Astrocyte of the spinal cord (primary cell): Measurements from ENCODE around the gene JPH3.

Source experiments
- DNase-seq: peaks from one replicate; pipeline ENCODE4 v3.0.0; 2011; ENCODE audit warnings: low read depth, low spot score
- H3K4me3 ChIP-seq: 2 replicates; pipeline ENCODE4 v1.5.1; 2011; ENCODE audit warnings: low read depth, mild to moderate bottlenecking, low read length, moderate library complexity
- in situ Hi-C: cut with HindIII; loops from 2 replicates; pipeline ENCODE4 v1.10.0; 2017; ENCODE audit warnings: low sequenced_read_pairs
- TF ChIP-seq, protein P1 (sequence below): IDR thresholded peaks from 2 replicates; pipeline ENCODE4 v1.5.1; 2012; ENCODE audit warnings: low read depth, mild to moderate bottlenecking, low read length, inconsistent platforms

The JPH3 gene

DNA sequence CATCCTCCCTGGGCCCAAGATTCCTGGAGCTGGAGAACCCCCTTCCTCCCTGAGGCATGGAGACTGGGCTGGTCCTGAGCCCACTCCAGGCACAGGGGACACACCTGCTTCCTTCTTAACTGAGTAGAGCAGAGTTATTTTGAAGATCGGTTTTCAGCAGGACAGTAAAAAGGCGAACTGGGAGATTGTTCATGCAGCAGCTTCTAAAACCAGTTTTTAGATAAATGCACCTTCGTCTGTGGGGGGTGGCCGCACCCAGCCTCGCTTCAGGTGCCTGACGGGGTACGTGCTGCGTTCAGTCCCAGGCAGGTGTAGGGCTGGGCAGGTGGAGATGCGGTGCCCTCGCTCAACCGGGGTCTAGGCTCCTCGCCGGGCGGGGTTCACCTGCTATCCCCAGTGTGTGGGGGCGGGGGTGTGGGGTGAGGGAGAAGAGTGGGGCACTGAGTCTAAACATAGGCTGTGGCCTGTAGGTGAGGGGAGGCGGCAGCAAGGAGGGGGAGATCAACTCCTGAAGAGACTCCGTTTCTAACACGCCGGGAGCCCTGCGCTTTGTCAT, 69.5 kb downstream of the JPH3 start:
- in situ Hi-C loops, result no loop called here
- no peak overlapping the region for H3K4me3 ChIP-seq
- TF ChIP-seq, protein P1, sequence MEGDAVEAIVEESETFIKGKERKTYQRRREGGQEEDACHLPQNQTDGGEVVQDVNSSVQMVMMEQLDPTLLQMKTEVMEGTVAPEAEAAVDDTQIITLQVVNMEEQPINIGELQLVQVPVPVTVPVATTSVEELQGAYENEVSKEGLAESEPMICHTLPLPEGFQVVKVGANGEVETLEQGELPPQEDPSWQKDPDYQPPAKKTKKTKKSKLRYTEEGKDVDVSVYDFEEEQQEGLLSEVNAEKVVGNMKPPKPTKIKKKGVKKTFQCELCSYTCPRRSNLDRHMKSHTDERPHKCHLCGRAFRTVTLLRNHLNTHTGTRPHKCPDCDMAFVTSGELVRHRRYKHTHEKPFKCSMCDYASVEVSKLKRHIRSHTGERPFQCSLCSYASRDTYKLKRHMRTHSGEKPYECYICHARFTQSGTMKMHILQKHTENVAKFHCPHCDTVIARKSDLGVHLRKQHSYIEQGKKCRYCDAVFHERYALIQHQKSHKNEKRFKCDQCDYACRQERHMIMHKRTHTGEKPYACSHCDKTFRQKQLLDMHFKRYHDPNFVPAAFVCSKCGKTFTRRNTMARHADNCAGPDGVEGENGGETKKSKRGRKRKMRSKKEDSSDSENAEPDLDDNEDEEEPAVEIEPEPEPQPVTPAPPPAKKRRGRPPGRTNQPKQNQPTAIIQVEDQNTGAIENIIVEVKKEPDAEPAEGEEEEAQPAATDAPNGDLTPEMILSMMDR, result no peak
- DNase-seq, result no peak

DNA sequence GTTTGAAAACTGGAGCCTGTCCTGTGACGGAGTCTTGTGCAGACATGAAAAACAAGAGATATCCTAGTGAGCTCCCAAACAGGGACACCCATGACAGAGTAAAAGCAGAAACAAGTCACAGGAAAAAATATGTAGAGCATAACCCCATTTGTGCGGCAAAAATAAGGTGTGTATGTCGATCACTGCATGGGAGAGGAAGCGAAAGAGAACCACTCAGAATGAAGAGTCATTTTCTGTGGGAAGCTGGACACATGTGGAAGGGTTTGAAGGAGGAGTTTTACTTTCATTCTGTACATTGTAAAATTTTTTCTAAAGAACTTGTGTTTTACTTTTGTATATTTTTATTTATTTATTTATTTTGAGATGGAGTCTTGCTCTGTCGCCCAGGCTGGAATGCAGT, 72.1 kb downstream of the JPH3 start:
- in situ Hi-C loops, result no loop called here
- no peak overlapping the region for H3K4me3 ChIP-seq
- TF ChIP-seq, protein P1, result no peak
- DNase-seq, result no peak

DNA sequence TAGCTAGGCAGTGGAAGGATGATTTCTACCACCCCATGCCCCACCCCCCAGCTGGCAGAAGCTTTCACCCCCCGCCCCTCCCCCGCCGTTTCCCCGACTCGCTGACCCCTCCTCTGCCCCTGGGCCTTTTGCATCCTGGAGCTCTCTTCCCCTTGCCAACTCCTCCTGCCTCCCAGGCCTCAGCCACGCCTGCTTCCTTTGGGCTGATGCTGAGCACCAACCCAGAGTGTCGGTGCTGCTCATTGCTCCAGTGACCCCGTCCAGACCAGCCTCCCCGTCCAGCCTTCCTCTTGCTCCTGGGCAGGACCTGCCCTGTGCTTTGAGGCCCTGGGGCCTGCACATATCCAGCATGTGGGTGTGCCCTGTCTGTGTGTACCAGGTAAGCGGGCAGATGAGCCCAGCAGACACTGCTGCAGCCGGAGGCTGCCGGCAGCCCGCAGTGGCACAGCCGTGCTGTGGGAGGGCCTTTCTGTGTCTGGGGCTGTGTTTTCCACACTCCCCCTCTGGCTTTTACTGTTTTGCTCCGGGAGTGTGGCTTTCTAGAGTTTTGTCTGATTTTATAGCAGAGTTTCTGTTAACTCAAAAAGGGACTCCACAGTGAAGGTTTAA, 72.9 kb downstream of the JPH3 start:
- in situ Hi-C loops, result no loop called here
- no peak for DNase-seq
- TF ChIP-seq, protein P1, result no peak
- H3K4me3 ChIP-seq, result no peak overlapping the region

DNA sequence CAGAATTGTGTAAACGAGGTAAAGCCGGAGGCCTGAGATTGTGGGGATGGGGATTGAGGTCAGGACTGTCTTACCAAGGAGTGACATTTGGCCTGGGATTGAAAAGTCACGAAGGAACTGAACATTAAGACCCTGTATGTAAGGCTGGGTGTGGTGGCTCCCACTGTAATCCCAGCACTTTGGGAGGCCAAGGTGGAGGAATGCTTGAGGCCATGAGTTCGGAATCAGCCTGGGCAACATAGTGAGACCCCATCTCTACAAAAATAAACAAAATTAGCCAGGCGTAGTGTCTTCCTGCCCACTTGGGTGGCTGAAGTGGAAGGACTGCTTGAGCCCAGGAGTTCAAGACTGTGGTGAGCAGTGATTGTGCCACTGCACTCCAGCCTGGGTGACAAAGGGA, 75.5 kb downstream of the JPH3 start:
- DNase-seq, result no peak
- H3K4me3 ChIP-seq, result no peak overlapping the region
- TF ChIP-seq, protein P1, result no peak
- in situ Hi-C loops, result no loop called here

DNA sequence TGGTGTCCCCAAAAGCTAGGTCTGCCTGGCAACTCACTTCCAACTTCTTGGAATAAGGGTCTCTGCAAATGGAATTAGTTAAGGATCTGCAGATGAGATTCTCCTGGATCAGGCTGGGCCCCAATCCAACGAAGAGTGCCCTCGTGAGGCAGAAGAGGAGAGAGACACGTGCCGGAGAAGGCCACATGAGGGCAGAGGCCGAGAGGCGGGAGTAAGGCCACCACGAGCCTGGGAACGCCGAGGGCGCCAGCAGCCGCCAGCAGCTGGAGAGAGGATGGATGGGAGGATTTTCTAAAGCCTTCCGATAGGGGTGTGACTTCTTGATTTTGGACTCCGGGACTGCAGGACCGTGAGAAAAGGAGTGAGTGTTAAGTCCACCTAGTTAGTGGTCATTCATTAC, 76.3 kb downstream of the JPH3 start:
- in situ Hi-C loops, result no loop called here
- no peak for DNase-seq
- no peak overlapping the region for H3K4me3 ChIP-seq
- TF ChIP-seq, protein P1, result no peak

DNA sequence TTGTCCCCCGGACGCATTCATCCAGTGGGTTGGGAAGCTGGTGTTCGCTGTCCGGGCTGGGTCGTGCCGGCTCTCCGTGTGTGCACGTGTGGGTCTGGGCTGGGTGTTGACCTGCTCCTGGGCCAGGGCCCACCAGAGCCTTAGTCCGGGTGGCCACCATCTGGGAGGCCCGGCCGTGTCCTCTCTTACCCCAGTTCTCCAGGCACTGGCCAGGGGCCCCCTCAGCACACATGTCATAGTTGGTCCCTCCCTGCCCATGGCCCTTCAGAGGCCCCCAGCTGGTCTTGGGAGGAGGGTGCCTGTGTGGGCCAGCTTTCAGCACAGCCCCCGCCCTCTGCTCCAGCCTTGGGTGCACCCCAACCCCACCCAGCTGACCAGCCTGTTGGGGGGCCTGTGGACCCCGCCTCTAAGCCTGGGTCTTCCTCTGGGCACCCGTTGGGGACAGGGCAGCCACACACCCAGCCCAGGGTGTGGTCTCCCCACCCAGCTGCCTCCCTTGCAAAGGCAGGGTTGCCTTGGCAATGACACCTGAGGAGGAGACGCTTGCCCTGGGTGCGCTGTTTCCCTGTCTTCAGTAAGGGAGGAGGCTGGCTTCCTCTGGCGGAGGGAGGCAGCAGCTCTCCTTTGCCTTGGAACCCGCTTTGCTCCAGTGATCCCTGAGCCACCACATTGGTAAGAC, 77.4 kb downstream of the JPH3 start:
- DNase-seq, result no peak
- in situ Hi-C loops, result no loop called here
- TF ChIP-seq, protein P1, result no peak
- no peak overlapping the region for H3K4me3 ChIP-seq
